C4-2B (cell line): Measurements from ENCODE around the gene NFASC.

ENCODE experiments used
- H3K27ac ChIP-seq: fragments of 450-650 bp; 2 replicates; pipeline ENCODE4 v1.5.1; 2017
- CTCF ChIP-seq: fragments of 450-650 bp; conservative IDR thresholded peaks from 2 replicates; pipeline ENCODE4 v1.5.1; 2017; ENCODE audit warnings: mild to moderate bottlenecking
- ZFX ChIP-seq: fragments of 450-650 bp; IDR thresholded peaks from 2 replicates; pipeline ENCODE4 v1.6.1; 2017

Gene NFASC

GRCh38 chr1:205025239-205025638 is 154.6 kb downstream of the NFASC start:
- no peak overlapping the region for H3K27ac ChIP-seq
- TF ChIP-seq CTCF, result no peak
- no peak for TF ChIP-seq ZFX

GRCh38 chr1:205026181-205026580 is 155.5 kb downstream of the NFASC start:
- no peak for TF ChIP-seq ZFX
- no peak for TF ChIP-seq CTCF
- no peak overlapping the region for H3K27ac ChIP-seq

GRCh38 chr1:205028390-205028789 is 157.7 kb downstream of the NFASC start:
- no peak overlapping the region for H3K27ac ChIP-seq
- TF ChIP-seq CTCF, result no peak
- TF ChIP-seq ZFX, result no peak

GRCh38 chr1:205028924-205029323 is 158.3 kb downstream of the NFASC start:
- H3K27ac ChIP-seq, result no peak overlapping the region
- TF ChIP-seq ZFX (no peak), CTCF (no peak)

- no peak overlapping the region for H3K27ac ChIP-seq
- no peak for TF ChIP-seq ZFX
- no peak for TF ChIP-seq CTCF
Measured at GRCh38 chr1:205030241-205030640, 159.6 kb downstream of the NFASC start.

GRCh38 chr1:205030896-205031295 is 160.2 kb downstream of the NFASC start:
- TF ChIP-seq CTCF (no peak), ZFX (no peak)
- no peak overlapping the region for H3K27ac ChIP-seq

GRCh38 chr1:205032508-205032907 is 161.8 kb downstream of the NFASC start:
- H3K27ac ChIP-seq, result no peak overlapping the region

More at GRCh38 chr1:205032508-205032907, 161.8 kb downstream of the NFASC start:
- no peak for TF ChIP-seq CTCF
- no peak for TF ChIP-seq ZFX
